Fibroblast of the aortic adventitia (primary cell): Measurements from ENCODE around the gene CNTN3. TPM values are rescaled to one million over a fixed set of nuclear protein-coding genes. Genes with fewer than 3 reads are reported as not detected.
A peak's percentile ranks its signal among the peaks of the same experiment; 100 is the strongest.

ENCODE experiments used
- DNase-seq: peaks from one replicate; pipeline ENCODE4 v3.0.0-alpha.2; 2010; ENCODE audit warnings: low read depth
- H3K4me3 ChIP-seq: 2 replicates; pipeline ENCODE4 v1.5.1; 2011; ENCODE audit warnings: low read depth, mild to moderate bottlenecking, control low read depth, low read length, moderate library complexity
- CTCF ChIP-seq: IDR thresholded peaks from 2 replicates; pipeline ENCODE4 v1.5.1; 2011; ENCODE audit warnings: mild to moderate bottlenecking, low read length, control low read depth, inconsistent platforms; ENCODE audit not compliant: insufficient read depth
- total RNA-seq: library from RNA; depleted of rRNA; stranded (reverse); fragments of >200 nt; gene quantifications from 2 replicates; pipeline ENCODE4 v1.2.3, GENCODE V29; 2012; ENCODE audit warnings: low replicate concordance

Gene CNTN3
- total RNA-seq, 1 donor = 2.4 TPM

DNA sequence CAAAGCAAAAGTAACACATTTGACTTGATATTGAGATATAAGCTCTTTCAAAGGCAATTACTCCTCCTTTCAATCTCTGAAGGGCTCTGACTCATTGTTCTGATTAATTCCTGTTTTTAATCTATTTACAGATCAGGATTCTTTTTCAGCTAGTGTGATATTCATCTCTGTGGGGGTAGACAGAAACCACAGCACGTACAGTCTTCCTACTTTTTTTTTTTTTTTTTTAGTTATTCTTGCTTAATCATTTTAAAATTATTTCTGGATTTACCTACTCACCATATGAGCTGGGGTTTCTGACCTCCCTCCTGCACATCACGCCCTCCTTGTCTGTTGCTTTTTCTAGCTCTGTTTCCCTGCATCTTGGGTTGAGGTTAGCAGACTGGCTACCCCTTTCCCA lies 1.4 kb downstream of the CNTN3 start:
- TF ChIP-seq CTCF = no peak
- peak overlapping the region; percentile 74 for H3K4me3 ChIP-seq
- no peak for DNase-seq

- TF ChIP-seq CTCF = no peak
- no peak overlapping the region for H3K4me3 ChIP-seq
- DNase-seq = no peak
Observed at GRCh38 chr3:74611206-74611605, 3.3 kb downstream of the CNTN3 start.

- TF ChIP-seq CTCF = no peak
- no peak for DNase-seq
- no peak overlapping the region for H3K4me3 ChIP-seq
Observed at GRCh38 chr3:74607803-74608202, 6.7 kb downstream of the CNTN3 start.

DNA sequence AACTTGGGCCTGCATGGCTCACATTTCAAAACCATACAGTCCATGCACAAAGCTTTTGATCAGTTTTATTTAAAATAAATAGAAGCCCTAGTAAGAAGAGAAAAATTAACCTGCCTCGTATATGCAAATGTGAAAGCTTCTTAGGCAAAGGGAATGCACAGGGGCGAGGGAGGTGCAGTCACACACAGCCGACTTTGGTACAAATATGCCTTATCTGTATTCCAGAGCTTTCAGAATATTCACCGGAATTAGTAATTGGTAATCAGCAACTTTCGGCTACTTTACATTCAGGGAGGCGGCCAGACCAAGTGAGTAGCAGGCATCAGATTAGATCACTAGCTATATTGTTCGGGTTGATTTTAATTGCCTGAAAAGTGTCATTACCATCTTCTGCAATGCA lies 7.5 kb downstream of the CNTN3 start:
- no peak for DNase-seq
- no peak for TF ChIP-seq CTCF
- no peak overlapping the region for H3K4me3 ChIP-seq

DNA sequence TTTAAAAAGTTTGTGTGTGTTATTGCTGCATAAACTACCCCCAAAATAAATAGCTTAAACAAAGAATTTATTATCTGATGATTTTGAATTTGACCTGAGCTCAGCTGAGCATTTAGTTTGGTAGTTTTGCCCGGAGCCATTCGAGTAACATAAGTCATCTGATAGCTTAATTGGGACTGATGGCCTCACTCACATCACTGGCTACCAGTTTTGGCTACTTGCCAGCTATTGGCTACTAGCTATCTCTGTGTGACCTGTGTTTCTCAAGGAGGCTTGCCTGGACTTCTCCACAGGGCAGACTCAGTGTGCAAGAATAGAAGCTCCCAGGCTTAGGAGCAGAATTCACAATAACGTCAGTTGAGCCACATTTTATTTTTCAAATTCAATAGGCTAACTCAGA lies 9.0 kb downstream of the CNTN3 start:
- no peak for TF ChIP-seq CTCF
- no peak for DNase-seq

DNA sequence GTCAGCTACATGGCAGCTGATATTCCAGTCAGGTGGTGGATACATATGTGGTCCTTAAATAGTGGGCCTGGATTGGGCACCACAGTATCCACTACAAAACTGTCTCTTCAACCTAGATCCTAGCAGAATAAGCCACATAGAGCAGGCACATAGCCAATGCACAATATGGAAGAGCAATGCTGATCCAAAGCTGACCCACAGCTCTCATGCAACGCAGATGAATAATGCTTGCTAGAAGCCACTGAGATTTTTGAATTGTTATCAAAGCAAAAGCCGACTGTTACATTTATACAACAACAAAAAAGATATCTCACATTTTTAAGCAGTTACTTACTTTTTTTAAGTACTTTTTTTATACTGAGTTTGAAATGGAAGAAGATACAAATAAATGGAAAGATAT lies 11.2 kb downstream of the CNTN3 start:
- TF ChIP-seq CTCF = no peak
- H3K4me3 ChIP-seq = no peak overlapping the region
- DNase-seq = peak; percentile 52

More for the DNA sequence above, 9.0 kb downstream of the CNTN3 start:
- H3K4me3 ChIP-seq = no peak overlapping the region

DNA sequence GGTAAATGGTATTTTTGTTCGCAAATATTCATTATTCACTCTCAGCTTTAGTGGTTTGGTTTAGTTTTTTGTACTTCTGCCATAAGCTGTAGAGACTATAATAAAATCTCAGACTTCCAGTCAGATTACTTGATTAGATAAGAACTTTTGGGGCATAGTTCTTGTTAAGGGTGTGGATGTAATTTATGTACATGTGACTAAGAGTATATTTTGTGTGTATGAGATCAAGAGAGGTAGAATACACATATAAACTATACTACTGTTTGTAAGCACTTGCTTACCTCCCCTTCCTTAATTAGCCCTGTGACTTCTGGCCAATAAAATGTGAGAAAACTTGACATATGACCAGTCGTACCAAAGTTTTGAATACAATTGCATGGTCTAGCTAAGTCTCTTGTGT lies 12.0 kb downstream of the CNTN3 start:
- DNase-seq = no peak
- no peak for TF ChIP-seq CTCF
- H3K4me3 ChIP-seq = no peak overlapping the region
